D721Med (cell line): ENCODE measurements around the gene SIK2.
A peak's percentile ranks its signal among the peaks of the same experiment; 100 is the strongest.

Source experiments
- DNase-seq: peaks from one replicate; pipeline ENCODE4 v3.0.0; 2011; ENCODE audit warnings: low spot score; ENCODE audit not compliant: insufficient read length
- FAIRE-seq: peaks from 2 replicates; lab custom pipeline; 2011; peaks lifted over from hg19 to GRCh38; lab: Jason Lieb, UNC
- CTCF ChIP-seq: IDR thresholded peaks from 2 replicates; pipeline ENCODE4 v1.5.1; 2012; ENCODE audit warnings: mild to moderate bottlenecking, control low read depth; ENCODE audit not compliant: insufficient read depth; ENCODE audit errors: missing control alignments

SIK2 gene

GRCh38 chr11:111604392-111605009, 2.3 kb downstream of the SIK2 start:
- FAIRE-seq (peak; percentile 79), DNase-seq (no peak)
- TF ChIP-seq CTCF: peak; percentile 59

GRCh38 chr11:111605681-111606080, 3.4 kb downstream of the SIK2 start:
- DNase-seq (no peak), FAIRE-seq (peak; percentile 94)
- no peak for TF ChIP-seq CTCF

- no peak for FAIRE-seq
- TF ChIP-seq CTCF: no peak
Observed at GRCh38 chr11:111606986-111607385, 4.7 kb downstream of the SIK2 start.

GRCh38 chr11:111607751-111608150, 5.5 kb downstream of the SIK2 start:
- no peak for TF ChIP-seq CTCF
- FAIRE-seq (no peak), DNase-seq (no peak)

More at GRCh38 chr11:111606986-111607385, 4.7 kb downstream of the SIK2 start:
- DNase-seq: no peak

GRCh38 chr11:111612224-111612623, 10.0 kb downstream of the SIK2 start:
- TF ChIP-seq CTCF: no peak
- DNase-seq (no peak), FAIRE-seq (no peak)

GRCh38 chr11:111617286-111617685, 15.0 kb downstream of the SIK2 start:
- TF ChIP-seq CTCF: no peak
- FAIRE-seq (no peak), DNase-seq (no peak)

GRCh38 chr11:111620518-111620917, 18.3 kb downstream of the SIK2 start:
- DNase-seq: no peak
- no peak for TF ChIP-seq CTCF
- FAIRE-seq: no peak
